Germinal center (tissue), 1 donor: Measurements from ENCODE around the gene SEMA5A.

Source experiments
- DNase-seq: peaks from one replicate; pipeline ENCODE4 v3.0.0; 2012; ENCODE audit warnings: mixed read lengths, low spot score

The SEMA5A gene

GRCh38 chr5:9057406-9058000 lies 488.4 kb downstream of the SEMA5A start:
- DNase-seq = no peak

DNA sequence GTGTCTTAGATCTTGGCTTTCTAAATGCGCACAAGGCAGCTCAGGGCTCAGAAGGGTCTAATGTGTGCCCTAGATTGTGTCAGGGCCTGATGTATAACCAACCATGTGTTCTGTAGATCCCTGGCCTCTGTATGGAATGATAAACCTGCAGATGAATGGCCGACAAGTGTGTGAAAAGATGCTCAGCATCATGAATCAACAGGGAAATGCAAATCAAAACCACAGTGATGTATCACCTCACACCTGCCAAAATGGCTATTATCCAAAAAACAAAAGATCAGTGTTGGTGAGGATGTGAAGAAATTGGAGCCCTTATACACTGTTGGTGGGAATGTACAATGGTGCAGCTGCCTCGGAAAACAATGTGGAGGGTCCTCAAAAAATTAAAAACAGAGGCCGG lies 489.8 kb downstream of the SEMA5A start:
- DNase-seq = no peak

DNA sequence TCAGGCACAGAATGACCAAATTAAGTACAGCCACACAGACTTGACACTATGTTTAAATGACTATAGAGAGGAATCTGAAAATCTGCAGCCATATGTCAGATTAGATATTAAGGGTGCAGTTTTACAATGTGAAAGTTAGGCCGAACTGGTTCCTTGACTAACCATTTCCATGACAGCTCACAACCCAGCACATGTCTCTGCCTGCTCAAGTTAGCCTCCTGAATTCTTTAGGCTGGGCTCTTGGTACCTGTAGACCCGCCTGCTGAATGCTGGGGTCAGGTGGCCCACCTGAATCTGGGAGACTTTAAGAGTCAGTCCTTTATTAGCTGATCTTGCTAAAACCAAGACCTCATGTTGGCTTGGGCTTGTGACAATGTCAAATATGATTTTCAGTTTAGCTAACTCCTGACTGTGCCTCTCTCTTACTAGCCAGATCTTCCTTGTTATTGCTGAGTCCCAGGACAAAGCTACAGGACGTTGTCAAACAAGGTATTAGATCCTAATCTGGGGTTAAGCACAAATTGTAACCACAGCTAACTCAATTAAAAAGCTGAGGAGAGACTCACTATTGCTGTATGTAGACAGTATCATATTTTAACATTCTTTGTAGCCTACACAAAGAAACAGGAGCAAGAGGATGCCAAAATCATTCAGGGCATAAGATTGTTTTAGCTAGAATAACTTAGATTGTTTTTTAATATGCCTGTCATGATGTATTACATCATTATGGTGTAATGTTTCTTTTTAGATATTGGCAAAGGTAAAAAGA lies 490.9 kb downstream of the SEMA5A start:
- no peak for DNase-seq

GRCh38 chr5:9054322-9054721 lies 491.6 kb downstream of the SEMA5A start:
- DNase-seq = no peak

DNA sequence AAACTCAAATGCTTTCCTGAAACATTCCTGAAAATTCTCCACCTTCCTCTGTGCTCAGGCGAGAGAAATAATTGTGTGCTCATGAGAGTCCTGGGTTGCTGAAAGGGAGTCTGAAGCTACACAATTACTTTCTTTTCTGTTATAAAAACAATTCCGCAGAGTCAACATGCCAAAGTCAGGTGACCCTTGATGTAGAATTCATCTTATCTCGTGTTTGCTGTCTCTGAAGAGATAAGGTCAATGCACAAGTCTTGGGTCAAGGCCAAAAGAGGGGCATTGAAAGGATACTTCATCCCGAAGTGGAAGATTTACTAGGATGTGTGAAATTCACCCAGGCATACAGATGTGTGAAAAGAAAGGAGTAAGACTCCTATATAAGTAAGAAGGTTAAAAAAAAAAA lies 493.5 kb downstream of the SEMA5A start:
- no peak for DNase-seq

DNA sequence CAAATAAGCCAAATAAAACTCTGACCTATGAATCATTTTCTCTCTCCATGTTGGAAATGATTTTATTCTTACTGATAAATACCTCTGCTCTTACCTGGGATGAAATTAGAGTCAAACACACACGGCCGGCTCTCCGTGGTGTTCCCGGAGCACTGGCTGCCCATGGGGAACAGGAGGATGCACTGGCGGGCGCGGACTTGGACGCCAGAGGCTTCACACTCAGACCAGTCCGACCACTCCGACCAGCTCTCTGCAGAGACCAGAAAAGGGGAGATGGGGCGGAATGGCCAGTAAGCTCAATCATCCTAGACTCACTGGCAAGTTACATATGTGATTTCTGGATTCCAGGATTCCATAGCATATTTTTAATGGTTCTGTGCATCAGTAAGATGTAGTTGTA lies 494.1 kb downstream of the SEMA5A start:
- no peak for DNase-seq

DNA sequence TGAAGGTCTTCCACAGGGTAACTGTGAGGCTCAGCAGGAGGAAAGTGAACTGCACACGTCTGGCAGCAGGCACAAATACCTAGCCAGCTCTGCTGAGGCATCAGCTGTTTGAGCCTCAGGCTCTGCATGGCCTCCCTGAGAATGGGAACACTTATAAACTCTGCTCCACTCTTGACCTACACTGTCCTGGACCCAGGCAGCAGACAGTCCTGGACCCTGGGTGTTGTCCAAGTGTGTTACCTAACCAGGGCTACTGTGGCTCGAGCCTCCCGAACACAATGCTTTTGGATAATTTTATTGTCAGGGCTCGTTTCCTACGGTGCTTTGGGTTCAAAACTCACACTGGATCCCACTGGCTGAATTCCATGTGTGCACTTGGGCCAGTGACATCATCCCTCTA lies 497.9 kb downstream of the SEMA5A start:
- DNase-seq = no peak

DNA sequence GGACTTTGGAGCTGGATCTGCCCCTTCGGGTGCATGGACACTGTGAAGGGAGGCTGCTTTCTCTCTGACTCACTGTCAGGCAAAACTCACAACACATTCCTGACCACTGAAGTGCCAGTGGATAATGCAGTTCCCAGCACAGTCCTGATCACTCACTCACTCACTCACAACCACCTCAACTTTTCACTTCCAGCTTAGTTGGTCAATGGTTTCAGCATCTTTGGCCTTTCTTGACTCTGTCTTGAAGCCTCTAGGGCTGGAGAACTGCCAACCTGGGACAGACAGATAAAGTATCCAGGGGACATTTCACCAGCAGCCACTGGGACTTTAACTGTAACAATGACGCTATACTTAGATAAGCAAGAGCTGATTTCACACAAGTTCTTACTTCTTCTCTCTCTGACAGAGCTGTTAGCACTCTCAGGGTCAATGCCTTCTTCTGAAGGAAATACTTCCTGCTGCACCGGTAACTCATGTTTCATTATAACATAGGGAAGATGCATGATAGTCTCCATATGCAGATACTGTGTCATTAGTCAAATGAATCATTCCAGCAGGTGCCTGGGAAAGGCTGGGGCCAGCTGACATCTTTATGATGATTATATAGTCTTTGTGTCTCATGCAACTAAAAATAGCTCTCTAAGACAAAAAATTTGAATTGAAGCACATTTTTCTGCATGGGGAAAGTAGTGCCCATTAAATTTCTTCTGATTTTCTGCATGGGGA lies 499.0 kb downstream of the SEMA5A start:
- DNase-seq = no peak

- DNase-seq = no peak
Observed at GRCh38 chr5:9045946-9046345, 499.9 kb downstream of the SEMA5A start.

- no peak for DNase-seq
Observed at GRCh38 chr5:9042241-9042640, 503.6 kb downstream of the SEMA5A start.

GRCh38 chr5:9040475-9040874 lies 505.4 kb downstream of the SEMA5A start:
- DNase-seq = no peak

DNA sequence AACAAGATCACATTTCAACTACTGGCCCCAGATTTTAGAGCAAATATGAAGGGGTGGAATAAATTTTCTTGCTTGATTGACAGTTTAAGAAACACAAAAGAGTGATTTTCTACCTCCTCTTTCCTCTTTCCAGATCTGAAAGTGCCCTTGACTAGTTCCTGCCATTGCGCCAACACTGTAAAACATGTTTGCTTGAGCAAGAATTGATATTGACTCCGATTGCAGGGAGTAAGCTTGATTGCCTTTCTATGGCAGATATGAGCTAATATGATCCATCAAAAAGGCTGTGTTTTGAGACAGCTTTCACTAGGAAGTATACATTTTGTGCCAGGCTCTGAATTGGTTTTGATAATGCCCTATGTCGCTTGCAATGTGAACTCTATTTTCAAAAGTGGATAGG lies 508.8 kb downstream of the SEMA5A start:
- no peak for DNase-seq

GRCh38 chr5:9035346-9035745 lies 510.5 kb downstream of the SEMA5A start:
- no peak for DNase-seq

- DNase-seq = no peak
Observed at GRCh38 chr5:9034649-9035048, 511.2 kb downstream of the SEMA5A start.

DNA sequence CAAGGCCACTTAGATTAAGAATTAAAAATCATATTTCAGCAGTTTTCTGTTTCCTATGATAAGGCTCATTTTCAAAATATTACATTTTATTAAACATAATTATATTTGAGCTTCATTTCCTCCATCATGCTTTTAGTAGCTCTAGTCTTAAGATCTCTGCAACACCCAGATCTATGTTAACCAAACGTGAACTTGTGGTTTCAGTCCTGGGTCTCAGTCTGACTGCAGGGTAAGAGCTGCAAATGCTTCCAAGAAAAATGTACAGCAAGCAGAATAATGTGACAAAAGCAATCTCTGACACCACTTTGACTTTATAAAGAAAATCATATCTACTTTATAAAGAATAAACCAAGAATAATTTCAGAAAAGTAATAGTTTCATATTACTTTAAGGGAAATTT lies 512.4 kb downstream of the SEMA5A start:
- DNase-seq = no peak

GRCh38 chr5:9025942-9026341 lies 519.9 kb downstream of the SEMA5A start:
- no peak for DNase-seq

GRCh38 chr5:9020996-9021395 lies 524.9 kb downstream of the SEMA5A start:
- DNase-seq = no peak

- no peak for DNase-seq
Observed at GRCh38 chr5:9015937-9016270, 530.0 kb downstream of the SEMA5A start.

DNA sequence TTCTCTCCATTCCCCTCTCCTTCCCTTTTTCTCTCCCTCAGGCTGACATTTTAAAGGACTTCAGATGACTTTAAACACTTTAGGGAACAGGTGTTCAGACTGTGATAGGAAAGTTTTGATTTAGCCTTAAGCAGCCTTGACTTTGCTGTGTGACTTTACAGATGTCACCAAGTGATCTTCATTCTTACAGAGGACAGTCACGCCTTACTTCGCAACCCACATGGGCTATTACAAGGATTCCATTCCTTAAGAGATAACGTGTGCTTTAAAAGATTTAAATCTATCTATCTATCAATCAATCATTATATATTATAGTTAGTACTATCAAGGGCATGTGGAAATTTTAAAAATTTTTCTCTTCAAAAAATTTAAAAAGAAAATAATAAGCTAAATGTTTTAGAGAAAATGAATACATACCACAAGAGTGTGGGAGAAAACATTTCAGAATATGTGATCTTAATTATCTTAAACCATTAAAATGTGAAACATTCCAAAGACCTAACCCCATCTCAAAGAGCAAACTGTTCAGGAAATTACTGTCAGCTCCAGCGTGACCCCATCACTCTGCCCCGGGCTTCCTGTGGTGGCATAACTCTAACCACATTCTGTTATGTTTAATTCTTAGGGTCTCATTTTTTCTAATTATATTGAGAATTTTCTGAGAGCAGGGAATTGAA lies 530.5 kb downstream of the SEMA5A start:
- DNase-seq = no peak

DNA sequence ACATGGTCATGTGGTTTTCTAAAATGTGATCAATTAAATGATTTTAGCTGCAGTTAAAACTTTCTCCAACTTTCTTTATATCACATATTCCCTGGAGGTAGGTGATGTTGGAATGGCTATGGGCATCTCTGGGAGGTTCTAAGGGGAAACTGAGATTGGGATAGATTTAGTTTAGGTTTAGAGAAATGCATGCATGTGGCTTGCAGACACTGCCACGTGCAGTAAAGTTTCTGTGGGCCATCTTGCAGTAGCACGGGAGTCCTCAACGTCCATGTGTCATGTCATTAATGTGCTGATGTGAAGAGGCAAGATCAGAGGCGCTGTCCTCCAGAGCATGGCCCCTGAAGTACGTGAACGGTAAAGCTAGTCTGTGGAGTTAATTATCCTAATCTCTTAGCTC lies 532.7 kb downstream of the SEMA5A start:
- no peak for DNase-seq

- no peak for DNase-seq
Observed at GRCh38 chr5:9009931-9010651, 535.8 kb downstream of the SEMA5A start.

DNA sequence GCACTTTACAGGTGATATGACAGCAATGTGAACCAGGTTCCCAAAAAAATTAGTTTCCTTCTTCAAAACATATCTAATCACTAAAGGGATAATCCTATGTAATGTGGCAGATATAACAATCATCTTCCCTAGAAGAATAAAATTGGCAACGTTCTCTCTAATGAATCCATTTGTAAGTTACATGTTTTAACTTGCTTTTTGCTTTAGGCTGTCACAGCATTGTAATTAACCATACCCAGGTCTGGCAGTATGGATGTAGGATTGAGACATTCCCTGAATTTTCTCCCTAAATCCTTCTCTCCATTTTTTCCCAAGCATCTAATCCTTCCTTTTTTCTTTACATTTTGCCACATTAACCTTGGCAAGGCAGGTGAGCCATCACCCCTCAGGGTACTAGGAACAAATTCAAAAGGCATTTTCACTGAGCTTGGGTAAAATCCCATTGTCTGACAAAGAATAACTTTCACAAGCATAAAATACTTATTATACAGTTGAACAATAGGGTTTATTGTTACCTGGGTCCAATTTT lies 548.3 kb downstream of the SEMA5A start:
- no peak for DNase-seq
